GM12872 (cell line): ENCODE results near the gene SCAP.

ENCODE experiments used
- CTCF ChIP-seq: IDR thresholded peaks from 3 replicates; pipeline ENCODE4 v1.5.1; 2011; ENCODE audit warnings: low read depth, mild to moderate bottlenecking, low read length, moderate library complexity; ENCODE audit not compliant: insufficient read depth

SCAP gene

GRCh38 chr3:47425383-47425778, 50.4 kb downstream of the SCAP start:
- no peak for TF ChIP-seq CTCF

DNA sequence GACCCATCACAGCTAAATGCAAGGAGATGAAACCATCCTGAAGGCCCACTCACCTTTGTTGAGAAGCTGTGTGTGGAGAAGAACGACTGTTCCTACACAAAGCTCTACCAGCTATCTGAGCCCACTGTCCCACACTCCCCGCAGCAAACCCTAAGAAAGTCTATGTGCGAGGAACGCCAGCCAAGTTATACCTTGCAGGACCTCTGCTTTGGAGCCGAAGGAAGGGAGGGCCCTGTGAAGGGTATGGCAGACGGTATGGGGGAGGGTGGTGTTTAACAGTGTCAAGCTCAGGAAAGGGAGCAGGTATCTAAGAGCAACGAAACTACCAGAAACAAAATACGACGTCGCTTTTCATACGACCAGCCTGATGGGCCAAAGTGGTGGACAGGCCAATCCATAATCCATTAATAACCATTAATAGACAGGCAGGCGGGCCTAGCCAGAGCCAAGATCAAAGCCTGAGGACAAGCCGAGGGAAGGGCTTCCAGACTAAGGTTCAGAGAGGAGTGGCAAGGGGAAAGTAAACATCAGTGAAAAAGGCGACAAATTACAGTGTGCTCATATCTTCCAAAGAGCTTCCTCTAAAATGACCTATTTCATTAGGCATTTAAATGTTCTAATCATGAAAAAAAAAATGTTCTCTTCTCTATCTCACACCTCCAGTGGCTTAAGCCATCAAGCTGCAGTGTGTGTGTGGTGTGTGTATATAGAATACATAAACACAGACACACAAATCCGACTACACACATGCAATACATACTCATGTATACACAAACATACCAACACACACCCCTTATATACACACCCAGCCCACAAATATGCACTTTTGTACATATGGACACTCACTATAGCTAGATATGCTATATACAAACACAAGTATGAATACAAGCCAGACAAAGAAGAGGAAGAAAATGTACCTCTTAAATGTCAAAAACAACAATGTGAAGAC, 51.0 kb downstream of the SCAP start:
- TF ChIP-seq CTCF = no peak

GRCh38 chr3:47423548-47424145, 52.1 kb downstream of the SCAP start:
- no peak for TF ChIP-seq CTCF

- no peak for TF ChIP-seq CTCF
Measured at GRCh38 chr3:47422743-47423142, 53.0 kb downstream of the SCAP start.

DNA sequence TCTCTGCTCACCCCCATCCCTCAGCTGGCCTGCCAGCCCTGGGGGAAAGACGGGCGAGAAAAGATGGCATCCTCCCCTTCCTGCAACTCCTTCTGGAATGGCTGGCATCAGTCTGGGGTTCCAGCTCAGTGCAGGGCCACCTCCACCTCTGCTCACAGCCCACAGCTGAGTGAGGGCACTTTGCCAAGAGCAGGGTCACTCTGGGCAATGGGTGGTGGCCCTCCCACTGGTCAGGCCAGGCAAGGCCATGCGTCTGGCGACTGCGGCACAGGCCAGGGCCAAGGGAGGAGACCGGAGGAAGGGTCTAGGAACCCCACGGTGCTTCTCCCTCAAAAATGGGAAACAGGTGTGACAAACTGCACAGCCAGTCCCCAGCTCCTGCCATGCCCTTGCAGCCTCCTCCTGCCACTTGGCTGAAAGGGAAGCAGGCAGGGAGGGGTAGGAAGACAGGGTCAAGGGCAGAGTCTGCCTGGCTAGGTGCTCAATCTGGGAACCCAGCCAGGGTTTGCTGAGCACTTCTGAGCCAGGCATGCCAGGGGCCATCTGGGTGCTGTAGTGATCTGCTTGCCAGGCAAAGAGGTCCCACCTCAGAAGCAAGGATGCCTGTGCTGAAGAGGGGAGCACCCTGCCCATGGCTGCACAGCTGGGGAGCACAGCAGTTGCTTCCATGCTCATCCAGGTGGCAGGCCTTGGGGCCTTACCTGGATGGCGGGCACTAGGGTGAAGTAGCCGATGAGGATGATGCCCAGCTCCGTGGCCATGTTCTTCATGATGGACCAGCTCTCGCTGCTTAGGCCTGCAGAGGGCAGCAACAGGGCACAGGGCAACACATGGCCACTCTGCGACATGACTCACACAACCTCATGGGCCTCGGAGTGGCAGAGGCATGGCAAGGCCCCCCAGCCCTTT, 53.7 kb downstream of the SCAP start:
- TF ChIP-seq CTCF = peak; percentile 36

- peak; percentile 98 for TF ChIP-seq CTCF
Measured at GRCh38 chr3:47420511-47421484, 54.9 kb downstream of the SCAP start.
